NCI-H526 treated with DMSO at 0.1 percent for 48 hours (cell line): ENCODE data around the gene SLC47A1.
"Not testable (repeated sequence)": the region's sequence is repeated elsewhere in the genome, so short reads cannot be mapped to it uniquely, and the experiment has no call there.

ENCODE experiments used
- DNase-seq: peaks from one replicate; lab custom pipeline; 2025; lab: John Stamatoyannopoulos, UW

Gene SLC47A1

DNA sequence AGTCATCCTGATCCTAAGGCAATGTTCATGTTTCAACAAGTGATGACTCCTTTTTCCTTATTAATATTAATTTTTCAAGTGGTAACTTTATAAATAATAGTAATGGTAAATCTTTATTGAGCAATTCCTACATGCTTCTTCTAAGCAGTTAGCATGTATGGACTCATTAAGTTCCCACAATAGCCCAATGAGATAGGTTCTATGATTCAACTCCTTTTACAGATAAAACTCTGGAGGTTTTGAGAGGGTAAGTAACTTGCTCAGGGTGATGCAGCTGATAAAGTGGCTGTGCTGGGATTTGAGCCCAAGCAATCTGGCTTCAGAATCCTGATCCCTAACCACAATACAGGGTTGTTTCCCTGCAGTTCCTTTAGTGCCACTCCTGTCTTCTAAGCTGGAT lies 25.3 kb downstream of the SLC47A1 start:
- no peak for DNase-seq

- no peak for DNase-seq
Observed at GRCh38 chr17:19561697-19562318, 28.2 kb downstream of the SLC47A1 start.

GRCh38 chr17:19565817-19566575 lies 32.3 kb downstream of the SLC47A1 start:
- no peak for DNase-seq

DNA sequence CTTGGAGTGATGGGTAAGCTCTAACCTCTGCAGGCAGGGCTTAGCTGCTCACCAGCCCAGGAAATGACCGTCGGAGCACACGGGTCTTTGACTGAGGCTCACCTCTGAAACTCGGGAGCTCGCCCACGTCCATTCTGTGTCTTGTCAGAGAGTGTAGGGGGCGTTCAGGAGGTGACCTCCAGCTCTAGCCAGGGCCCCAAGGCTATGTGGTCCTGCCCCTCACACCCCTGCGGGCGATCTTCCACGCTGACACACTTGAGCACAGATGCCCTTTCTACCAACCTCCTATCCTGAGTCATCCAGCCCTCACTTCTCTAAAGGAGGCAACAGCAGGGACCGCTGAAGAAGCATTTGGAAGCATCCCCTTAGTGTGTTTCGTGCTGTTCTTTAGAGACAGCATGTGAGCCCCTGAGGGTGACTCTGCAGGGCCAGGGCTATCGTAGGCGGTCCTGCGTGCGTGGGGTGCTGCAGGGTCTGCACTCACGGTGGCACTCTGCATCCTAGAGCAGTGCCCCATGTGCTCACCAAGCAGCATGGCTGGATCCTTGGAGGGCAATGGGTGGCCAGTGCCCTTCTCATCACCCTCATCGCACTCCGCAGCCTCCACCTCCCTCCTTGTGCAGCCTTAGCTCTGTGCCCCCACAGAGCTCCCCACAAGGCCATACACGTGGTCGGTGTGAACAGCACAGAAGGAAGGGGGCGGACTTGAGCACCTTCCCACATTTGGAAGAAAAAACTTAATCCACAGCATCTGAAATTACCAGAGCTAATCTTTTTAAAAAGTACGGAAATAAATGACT lies 33.8 kb downstream of the SLC47A1 start:
- no peak for DNase-seq

DNA sequence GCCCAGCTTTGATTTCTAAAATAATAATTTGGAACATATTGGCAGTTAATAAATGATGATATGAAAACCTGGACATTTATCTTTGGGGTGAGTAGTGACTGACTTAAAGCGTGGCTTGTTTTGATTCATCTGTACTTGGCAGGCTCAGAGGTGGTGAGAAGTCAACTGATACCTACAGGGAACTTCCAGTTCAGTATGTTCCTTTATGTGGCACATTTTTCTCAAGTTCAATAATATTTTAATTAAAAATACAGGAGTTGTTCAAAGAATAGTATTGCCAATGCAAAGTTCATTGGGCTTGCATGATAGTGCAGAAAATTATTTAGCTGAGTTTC lies 34.3 kb downstream of the SLC47A1 start:
- DNase-seq: no peak

GRCh38 chr17:19569785-19570543 lies 36.3 kb downstream of the SLC47A1 start:
- DNase-seq: no peak

DNA sequence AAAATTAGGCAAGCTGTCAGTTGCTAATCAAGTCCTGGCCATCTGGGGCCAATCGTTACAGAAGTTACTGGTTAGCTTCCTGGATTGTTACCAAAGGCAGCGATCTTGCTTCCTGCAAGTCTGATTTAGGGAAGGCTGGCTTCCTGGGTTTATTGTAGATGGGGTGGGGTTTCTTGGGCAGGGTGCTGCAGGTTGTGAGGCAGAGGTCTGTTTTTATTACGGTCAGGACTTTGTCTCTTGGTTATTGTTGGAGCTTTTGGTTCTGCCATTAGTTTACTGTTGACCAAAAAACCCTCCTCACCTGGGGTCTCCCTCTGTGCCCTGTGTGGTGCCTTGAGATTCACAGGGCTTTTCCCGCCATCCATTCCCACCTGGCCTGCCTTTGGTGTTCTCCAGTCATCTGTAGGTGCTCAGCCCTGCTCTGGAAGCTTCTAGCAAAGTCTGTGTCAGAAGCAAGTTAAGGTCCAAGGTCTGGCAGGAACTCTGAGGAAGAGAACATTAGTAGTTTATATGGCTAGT lies 36.9 kb downstream of the SLC47A1 start:
- DNase-seq: no peak

GRCh38 chr17:19573075-19573474 lies 39.4 kb downstream of the SLC47A1 start:
- no peak for DNase-seq

DNA sequence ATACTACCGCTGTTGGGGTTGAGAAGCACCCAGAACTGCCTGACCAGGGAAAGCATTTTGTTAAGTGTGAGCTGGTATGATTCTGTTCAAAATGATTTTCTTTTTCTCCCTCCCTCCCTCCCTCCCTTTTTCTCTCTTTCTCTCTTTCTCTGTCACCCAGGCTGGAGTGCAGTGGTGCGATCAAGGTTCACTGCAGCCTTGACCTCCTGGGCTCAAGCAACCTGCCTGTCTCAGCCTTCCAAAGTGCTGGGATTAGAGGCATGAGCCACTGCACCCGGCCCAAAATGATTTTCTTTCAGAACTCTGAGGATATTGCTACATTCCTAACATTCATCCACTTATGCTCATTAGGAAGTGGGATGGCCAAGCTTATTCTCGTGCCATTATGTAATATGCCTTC lies 41.3 kb downstream of the SLC47A1 start:
- DNase-seq: no peak

- no peak for DNase-seq
Observed at GRCh38 chr17:19578545-19578944, 44.9 kb downstream of the SLC47A1 start.

GRCh38 chr17:19579192-19579761 lies 45.6 kb downstream of the SLC47A1 start:
- DNase-seq: no peak

DNA sequence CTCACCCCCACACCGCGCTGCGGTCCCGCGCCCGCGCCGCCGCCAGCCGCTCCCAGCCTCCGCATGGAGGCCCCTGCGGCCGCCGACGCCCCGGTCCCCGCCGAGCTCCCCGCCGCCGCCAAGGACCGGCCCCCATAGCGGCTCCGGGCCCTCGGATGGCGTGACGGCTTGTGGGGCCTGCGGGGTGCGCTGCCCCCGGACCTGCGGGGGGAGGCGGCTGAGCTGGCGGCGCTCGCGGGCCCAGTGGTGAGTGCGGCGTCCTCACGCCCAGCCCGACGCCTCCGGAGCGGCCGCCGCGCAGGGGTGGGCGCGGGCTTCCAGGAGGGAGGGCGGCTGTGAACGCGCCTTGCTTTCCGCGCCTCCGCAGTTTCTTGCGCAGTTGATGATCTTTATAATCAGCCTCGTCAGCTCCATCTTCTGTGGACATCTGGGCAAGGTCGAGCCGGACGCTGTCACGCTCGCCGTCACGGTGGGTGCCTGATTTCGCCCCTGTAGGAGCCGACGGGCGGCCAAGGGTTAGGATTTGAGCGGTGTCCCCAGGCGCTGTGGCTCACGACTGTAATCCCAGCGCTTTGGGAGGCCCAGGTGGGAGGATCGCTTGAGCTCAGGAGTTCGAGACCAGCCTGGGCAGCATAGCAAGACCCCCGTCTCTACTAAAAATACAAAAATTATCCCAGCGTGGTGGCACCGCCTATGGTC lies 46.4 kb downstream of the SLC47A1 start:
- no peak for DNase-seq

GRCh38 chr17:19580566-19580920 lies 46.9 kb downstream of the SLC47A1 start:
- DNase-seq: not testable (repeated sequence)

DNA sequence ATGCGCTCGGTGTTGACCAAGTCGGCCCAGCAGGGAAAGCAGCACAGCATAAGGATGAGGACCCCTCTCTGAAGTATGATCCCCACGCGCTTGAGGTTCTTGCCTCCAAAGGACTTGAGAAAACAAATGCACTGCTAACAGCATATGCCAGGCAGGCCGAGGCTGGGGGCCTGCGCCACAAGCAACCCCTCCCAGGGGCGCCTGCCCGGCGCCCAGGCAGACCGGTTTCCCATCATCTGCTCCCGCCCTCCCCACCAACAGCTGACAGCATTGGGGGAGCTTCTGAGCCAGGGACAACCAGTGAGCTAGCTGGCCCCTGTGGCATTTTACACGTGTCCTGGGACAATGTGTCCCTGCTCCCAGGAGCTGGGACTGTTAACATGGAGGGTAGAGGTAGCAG lies 48.5 kb downstream of the SLC47A1 start:
- DNase-seq: not testable (repeated sequence)

DNA sequence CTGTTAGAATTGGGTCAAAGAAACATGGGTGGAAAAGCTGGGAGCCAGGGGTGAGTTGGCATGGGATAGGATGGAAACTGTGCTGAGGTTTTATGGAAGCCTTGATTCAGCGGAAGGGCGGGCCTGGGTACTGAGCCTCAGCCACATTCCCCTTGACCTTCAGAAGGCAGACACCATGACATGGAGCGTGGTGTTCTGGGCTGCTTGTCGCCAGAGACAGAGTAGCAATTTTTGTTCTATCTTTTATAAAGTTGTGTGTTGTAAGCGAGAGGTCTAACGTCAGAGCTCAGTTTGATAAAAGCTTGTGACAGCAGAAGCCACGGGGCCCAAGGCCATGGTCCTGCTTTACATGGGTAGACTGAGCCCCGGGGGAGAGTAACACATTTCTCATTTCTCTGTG lies 50.2 kb downstream of the SLC47A1 start:
- DNase-seq: no peak

DNA sequence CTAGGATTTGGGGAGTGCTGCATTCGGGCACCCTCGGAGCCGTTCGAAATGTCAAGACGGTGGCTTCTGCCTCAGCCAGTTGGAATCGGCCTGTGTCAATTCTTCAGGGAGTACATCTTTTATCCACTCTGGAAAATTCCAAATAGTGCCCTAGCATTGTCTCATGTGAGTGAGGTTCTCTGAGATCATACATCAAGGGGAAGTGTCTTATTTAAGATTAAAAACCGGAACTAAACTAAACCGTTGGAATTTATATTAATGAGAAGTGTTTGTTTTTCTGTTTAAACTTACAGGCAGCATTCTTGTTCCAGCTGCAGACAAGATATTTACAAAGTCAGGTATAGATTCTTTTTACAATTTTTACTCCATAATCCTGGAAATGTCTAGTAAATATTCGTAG lies 56.8 kb downstream of the SLC47A1 start:
- DNase-seq: no peak

DNA sequence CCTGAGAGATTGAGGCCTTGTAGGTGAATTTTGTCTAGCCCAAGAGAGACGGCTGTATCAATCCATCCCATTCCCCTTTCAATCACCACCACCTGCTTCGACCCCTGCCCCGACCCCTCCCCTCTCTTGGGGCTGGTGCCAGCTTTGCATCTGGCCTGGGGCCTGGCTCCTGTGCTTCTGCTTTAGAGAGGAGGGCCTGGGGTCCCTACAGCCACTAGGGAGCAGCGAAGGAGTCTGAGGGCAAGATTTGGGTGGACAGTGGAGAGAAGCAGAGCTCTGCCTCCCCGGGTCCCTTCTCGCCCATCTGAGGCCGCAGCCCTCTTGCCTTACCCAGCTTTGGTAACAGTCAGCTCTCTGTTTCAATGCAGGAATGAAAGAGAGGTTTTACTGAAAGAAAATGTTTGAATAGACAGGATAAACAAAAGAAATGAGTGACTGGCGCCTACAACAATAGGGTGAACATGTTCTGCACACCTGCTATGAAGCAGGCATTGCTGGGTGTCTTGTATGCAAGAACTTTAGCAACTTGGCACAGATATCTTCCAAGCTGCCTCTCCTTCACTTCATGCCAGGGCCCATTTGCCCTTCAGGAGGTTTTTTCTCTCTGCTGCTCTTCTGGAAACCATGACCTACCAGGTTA lies 57.4 kb downstream of the SLC47A1 start:
- DNase-seq: no peak

DNA sequence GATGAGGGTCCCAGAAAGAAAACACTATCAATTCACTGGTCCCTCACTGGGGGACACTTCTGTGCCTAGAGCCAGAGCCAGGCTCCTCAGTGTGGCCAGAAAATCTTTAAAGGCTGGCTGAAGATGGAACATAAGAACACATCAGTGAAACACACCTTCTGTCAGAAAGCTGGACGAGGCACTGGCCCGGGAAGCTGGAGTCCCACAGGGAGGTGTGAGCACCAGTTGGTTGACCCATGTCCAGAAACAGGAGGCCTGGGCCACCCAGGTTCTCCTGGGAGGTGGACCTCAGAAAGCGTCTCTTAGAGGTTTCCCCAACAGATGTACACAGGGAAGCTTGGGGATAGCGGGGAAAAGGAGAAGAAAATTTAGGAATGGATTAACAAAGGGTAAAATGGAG lies 58.7 kb downstream of the SLC47A1 start:
- no peak for DNase-seq

GRCh38 chr17:19596869-19597268 lies 63.2 kb downstream of the SLC47A1 start:
- no peak for DNase-seq

DNA sequence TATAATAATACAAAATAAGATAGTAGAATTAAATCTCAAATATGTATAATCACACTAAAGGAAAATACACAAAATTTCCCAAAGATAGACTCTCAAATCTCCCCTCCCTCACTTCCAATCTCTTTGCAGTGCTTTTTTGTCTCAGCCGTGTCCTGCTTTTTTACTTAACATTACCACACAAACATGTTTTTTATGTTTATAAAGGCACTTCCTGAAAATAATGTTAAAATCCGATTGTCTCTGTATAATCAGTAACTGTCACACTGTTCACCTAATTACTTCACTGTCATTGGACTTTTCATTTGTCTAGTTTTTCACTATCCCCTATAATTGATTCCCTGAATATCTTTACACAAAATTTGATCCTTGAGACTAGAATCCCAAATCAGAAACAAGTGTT lies 76.7 kb downstream of the SLC47A1 start:
- DNase-seq: no peak

DNA sequence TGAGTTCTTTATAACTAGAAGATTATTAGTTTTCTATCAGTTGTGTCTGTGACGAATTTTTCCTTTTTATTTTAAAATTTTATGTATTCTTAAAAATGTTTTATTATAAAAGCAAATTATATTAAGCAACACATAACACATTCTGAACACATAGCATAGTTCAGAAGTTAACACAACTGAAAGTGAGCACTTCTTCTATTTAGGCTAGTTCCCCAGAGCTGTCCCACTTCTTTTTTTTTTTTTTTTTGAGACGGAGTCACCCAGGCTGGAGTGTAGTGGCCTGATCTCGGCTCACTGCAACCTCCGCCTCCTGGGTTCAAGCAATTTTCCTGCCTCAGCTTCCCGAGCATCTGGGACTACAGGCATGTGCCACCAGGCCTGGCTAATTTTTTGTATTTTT lies 77.2 kb downstream of the SLC47A1 start:
- DNase-seq: no peak
